Activated CD4-positive, alpha-beta memory T cell treated with anti-CD3 and anti-CD28 coated beads, Interleukin-2, amount 10 ng/mL, durations not matched to agents 7 days and 5 days (primary cell): ENCODE results near the gene CNTN1. TPM values are rescaled to one million over a fixed set of nuclear protein-coding genes. Genes with fewer than 3 reads are reported as not detected.
"Not testable (repeated sequence)": the region's sequence is repeated elsewhere in the genome, so short reads cannot be mapped to it uniquely, and the experiment has no call there.

Experiments used
- CTCF ChIA-PET: fragments of 350-600 bp; sonication (Branson Sonifier 250); formaldehyde crosslinking; loops from one replicate; lab custom pipeline; 2021; ENCODE audit warnings: antibody characterized with exemption, inconsistent platforms; lab: Charles Lee
- POLR2A ChIA-PET: fragments of 350-600 bp; sonication (Branson Sonifier 250); formaldehyde crosslinking; loops from one replicate; lab custom pipeline; 2021; ENCODE audit warnings: antibody characterized with exemption; lab: Charles Lee
- DNase-seq: peaks from one replicate; pipeline ENCODE4 v3.0.0-alpha.2; 2020
- H3K27ac Mint-ChIP-seq: one replicate; pipeline ENCODE4 v1.8.0; 2021; ENCODE audit warnings: mild to moderate bottlenecking, mixed read lengths
- H3K27me3 Mint-ChIP-seq: one replicate; pipeline ENCODE4 v1.8.0; 2021; ENCODE audit warnings: mixed read lengths
- H3K36me3 Mint-ChIP-seq: one replicate; pipeline ENCODE4 v1.8.0; 2021; ENCODE audit warnings: low read depth, mixed read lengths
- H3K4me1 Mint-ChIP-seq: one replicate; pipeline ENCODE4 v1.8.0; 2021; ENCODE audit warnings: mixed read lengths
- H3K4me3 Mint-ChIP-seq: one replicate; pipeline ENCODE4 v1.8.0; 2021; ENCODE audit warnings: mild to moderate bottlenecking, mixed read lengths
- H3K9me3 Mint-ChIP-seq: one replicate; pipeline ENCODE4 v1.8.0; 2021; ENCODE audit warnings: mixed read lengths
- total RNA-seq, 2 experiments: library from RNA; stranded (reverse); gene quantifications; one replicate each; pipeline ENCODE4 v1.2.3, GENCODE V29; 2021

Gene CNTN1
- total RNA-seq, 2 experiments from 2014 or later: not detected

DNA sequence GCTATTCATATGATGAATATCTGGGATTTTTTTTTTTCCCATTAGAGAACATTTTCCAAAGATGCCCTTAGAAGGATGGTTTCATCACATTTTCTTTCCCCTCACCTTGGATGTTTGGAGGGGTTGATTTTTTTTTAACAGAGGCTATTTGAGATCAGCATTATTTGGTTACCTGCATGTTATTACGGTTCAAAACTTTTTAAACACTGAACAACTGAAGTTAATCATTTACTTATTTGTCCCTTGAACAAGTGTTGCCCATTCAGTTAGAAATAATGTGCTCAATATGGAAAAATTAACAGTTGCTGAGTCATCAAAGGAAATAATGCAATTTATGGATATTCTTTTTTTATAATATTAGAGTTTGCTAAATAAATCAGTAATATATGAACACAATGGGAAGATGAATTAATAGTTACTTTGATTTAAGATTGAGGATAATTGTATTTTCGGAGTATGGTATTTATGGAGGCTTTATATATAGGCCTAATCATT lies 26.7 kb downstream of the CNTN1 start:
- ChIA-PET POLR2A (no interaction called here), CTCF (no interaction called here)

DNA sequence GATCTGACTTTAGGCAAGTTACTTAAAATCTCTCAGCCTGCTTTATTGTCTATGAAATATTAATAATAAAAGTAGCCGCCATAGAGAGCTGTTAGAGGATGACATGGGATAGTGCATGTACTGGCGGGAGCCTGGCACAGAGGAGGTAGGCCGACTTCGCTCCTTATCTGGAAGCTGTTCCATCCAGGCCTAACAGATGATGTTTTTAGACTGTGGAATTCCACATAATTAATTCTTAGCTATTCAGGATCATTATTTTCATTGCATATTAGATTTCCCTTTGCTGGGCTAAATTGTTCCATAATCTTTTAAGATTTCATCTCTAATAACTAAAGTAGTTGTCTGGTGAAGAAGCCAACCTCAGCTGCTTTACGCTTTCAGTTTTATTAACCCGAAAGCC lies 30.8 kb downstream of the CNTN1 start:
- Mint-ChIP-seq H3K27me3 (no peaks in the 10 kb centered on the region), H3K4me3 (no peak overlapping the region), H3K27ac (no peak overlapping the region), H3K4me1 (no peaks in the 10 kb centered on the region), H3K9me3 (peaks cover 2% of the 10 kb centered on the region), H3K36me3 (no peaks in the 10 kb centered on the region)
- ChIA-PET POLR2A (no interaction called here), CTCF (no interaction called here)
- DNase-seq: no peak

More for the DNA sequence above, 26.7 kb downstream of the CNTN1 start:
- DNase-seq: no peak
- Mint-ChIP-seq H3K9me3 (peaks cover 2% of the 10 kb centered on the region), H3K36me3 (no peaks in the 10 kb centered on the region), H3K27ac (no peak overlapping the region), H3K4me3 (no peak overlapping the region), H3K27me3 (no peaks in the 10 kb centered on the region), H3K4me1 (no peaks in the 10 kb centered on the region)

DNA sequence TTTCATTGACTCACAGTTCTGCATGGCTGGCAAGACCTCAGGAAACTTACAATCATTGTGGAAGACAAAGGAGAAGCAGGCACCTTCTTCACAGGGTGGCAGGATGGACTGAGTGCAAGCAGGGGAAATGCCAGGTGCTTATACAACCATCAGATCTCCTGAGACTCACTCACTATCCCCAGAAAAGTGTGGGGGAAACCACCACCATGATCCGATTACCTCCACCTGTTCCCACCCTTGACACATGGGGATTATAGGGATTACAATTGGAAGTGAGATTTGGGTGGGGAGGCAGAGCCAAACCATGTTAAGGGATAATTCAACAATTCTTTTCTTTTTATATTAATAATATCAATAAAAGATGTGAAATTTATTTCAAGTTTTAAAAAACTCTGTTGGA lies 34.1 kb downstream of the CNTN1 start:
- Mint-ChIP-seq H3K4me3 (no peak overlapping the region), H3K36me3 (no peaks in the 10 kb centered on the region), H3K9me3 (no peaks in the 10 kb centered on the region), H3K4me1 (no peaks in the 10 kb centered on the region), H3K27ac (no peak overlapping the region), H3K27me3 (no peaks in the 10 kb centered on the region)
- POLR2A ChIA-PET: no interaction called here
- no peak for DNase-seq
- CTCF ChIA-PET: no interaction called here

DNA sequence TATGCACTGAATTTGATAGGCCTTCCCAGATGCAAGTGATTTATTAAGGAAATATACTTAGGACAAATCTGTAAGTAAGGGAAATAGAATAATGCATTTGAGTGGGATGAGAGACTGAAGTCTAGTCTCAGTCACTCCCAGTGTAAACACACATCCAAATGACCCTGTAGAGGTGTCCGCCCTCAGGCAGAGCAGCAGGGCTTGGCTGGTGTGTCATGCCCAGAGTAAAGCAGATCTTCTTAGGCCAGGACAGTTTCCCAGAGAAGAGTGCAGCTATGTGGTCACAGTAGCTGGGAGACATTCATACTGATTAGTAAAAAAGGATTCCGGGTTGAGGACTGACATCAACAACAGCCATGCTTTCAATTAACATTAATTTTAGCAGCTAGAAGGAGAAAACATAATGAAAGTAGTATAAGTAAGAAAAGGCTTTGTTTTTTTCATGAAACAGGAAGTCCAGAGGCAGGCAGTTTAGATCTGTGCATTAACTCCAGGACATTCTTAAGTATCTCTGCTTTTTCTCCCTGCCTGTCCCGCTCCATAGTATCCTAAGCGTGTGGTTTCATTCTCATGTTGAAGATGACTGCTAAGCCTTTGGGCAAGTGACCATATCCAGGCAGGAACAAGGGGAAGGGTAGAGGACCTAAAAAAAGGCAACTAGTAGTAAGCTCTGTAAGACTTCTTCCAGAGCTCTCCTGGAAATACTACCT lies 35.7 kb downstream of the CNTN1 start:
- DNase-seq: no peak
- Mint-ChIP-seq H3K27ac (no peak overlapping the region), H3K4me3 (no peak overlapping the region), H3K27me3 (no peaks in the 10 kb centered on the region), H3K36me3 (no peaks in the 10 kb centered on the region), H3K4me1 (no peaks in the 10 kb centered on the region), H3K9me3 (no peaks in the 10 kb centered on the region)
- CTCF ChIA-PET: no interaction called here
- POLR2A ChIA-PET: no interaction called here

DNA sequence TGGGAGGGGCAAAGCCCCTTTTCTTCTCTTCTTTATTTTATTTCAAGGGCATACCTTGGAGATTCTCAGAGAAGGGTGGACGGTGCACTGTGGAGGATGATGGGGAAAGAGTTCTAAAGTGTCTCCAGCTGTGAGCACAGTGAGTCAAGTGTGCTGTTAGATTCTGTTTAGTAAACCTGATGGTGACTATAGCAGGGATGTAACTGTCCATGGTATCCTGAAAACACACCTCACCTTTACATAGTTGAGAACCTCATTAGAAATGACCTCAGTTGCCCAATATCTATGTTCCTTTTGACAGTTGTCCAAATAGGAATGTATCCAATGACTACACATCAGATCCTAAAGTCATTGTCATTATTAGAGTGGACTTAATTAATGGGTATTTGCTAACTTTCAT lies 38.0 kb downstream of the CNTN1 start:
- ChIA-PET CTCF (no interaction called here), POLR2A (no interaction called here)
- Mint-ChIP-seq H3K27ac (no peak overlapping the region), H3K36me3 (no peaks in the 10 kb centered on the region), H3K4me1 (no peaks in the 10 kb centered on the region), H3K4me3 (no peak overlapping the region), H3K9me3 (no peaks in the 10 kb centered on the region), H3K27me3 (no peaks in the 10 kb centered on the region)
- no peak for DNase-seq

DNA sequence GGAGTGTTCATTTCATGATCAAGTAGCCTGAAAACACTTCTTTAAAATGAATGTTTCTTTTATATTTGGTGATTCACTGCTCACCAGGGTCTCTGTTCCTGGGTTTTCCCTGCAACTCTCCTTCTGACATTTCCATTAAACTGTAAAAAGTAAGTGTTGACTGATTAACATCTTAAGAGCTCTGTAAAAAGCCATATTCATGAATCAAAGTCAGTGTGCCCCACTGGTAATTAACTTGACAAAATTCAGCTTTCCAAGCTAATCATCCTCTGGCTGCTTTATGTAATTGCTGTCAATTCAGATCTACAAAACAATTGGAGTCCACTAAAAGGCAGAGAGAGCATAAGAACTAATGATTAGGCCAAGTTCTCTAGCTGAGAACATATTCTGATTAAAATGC lies 41.6 kb downstream of the CNTN1 start:
- H3K9me3 Mint-ChIP-seq: no peaks in the 10 kb centered on the region
- H3K36me3 Mint-ChIP-seq: no peaks in the 10 kb centered on the region
- H3K27ac Mint-ChIP-seq: no peak overlapping the region
- ChIA-PET CTCF (no interaction called here), POLR2A (no interaction called here)
- no peaks in the 10 kb centered on the region for H3K27me3 Mint-ChIP-seq
- no peak for DNase-seq
- no peak overlapping the region for H3K4me3 Mint-ChIP-seq
- H3K4me1 Mint-ChIP-seq: no peaks in the 10 kb centered on the region

DNA sequence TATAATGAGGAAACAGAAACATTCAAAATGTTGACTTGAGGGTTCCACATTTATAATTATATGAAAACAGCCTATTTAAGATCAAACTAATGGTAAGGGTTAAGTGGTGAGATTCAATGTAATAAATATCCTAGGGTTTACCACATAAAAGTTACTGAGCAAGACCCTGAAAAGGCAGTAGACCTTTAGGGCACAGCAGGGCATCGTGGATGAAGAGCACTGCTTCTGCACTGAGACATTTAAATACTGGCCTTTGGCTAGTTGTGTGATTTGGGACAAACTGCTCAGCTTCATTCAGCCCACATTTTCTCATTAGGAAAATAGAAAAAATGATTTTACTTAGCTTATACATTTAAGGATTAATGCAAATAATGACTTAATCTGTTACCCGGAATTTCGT lies 42.0 kb downstream of the CNTN1 start:
- H3K9me3 Mint-ChIP-seq: no peaks in the 10 kb centered on the region

DNA sequence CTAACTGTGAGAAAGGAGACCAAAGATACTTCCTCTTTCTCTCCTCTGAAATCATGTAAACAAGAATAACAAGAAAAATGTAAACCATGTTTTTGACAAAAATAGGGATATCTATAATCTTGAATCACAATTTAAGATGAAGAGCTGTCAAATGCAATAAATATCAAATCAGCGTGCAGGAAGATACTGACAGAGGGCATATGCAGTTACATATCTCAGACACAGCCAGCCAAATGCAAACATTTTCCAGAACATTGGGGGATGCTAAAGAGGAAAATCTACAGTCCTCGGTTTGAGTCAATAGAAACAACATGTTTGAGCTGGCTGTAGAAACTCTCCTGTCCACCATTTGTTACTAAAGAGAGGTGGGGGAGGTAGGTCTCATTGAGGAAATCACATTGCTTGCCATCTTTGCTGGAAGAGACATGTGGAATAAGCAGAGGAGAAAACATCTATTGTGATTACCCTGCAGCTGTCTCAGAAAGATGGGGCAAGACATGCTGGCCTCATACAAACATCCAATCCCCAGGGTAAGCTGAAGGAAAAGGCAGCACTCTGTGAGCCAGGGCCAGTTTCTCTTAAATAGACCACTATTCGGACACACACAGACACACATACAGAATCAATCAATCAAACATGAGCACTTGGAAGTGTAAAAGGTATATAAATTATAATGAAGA lies 43.5 kb downstream of the CNTN1 start:
- ChIA-PET POLR2A (no interaction called here), CTCF (no interaction called here)
- Mint-ChIP-seq H3K4me3 (no peak overlapping the region), H3K36me3 (no peaks in the 10 kb centered on the region), H3K27me3 (no peaks in the 10 kb centered on the region), H3K9me3 (no peaks in the 10 kb centered on the region), H3K4me1 (no peaks in the 10 kb centered on the region), H3K27ac (no peak overlapping the region)
- DNase-seq: no peak

More for the DNA sequence above, 42.0 kb downstream of the CNTN1 start:
- H3K36me3 Mint-ChIP-seq: no peaks in the 10 kb centered on the region
- H3K4me3 Mint-ChIP-seq: no peak overlapping the region
- H3K27me3 Mint-ChIP-seq: no peaks in the 10 kb centered on the region
- no peaks in the 10 kb centered on the region for H3K4me1 Mint-ChIP-seq
- DNase-seq: no peak
- ChIA-PET CTCF (no interaction called here), POLR2A (no interaction called here)
- H3K27ac Mint-ChIP-seq: no peak overlapping the region

DNA sequence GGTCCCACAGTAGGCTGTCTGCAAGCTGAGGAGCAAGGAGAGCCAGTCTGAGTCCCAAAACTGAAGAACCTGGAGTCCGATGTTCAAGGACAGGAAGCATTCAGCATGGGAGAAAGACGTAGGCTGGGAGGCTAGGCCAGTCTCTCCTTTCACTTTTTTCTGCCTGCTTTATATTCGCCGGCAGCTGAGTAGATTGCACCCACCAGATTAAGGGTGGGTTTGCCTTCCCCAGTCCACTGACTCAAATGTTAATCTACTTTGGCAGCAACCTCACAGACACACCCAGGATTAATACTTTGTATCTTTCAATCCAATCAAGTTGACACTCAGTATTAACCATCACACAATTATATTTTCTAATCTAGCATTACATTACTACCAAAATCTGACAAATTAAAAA lies 45.2 kb downstream of the CNTN1 start:
- H3K9me3 Mint-ChIP-seq, H3K36me3 Mint-ChIP-seq, CTCF ChIA-PET, H3K4me3 Mint-ChIP-seq, POLR2A ChIA-PET, H3K27ac Mint-ChIP-seq, DNase-seq, H3K27me3 Mint-ChIP-seq, H3K4me1 Mint-ChIP-seq: not testable (repeated sequence)

DNA sequence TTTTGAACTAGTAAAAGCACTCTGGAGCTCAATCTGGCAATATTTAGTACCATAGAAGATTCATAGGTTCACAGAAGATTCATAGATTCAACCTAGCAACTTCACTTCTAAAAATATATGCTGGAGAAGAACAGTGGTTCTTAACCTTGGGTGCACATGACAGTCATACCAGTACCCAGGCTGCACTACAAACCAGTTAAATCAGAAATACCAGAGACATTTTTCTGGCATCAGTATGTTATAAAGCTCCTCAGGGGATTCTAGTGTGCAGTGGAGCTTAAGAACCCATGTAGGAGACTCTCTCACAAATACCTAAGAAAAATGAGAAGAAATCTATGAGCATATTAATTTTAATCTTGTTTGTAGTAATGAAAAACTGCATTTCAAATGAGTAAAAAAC lies 46.6 kb downstream of the CNTN1 start:
- no peak for DNase-seq
- H3K36me3 Mint-ChIP-seq: no peaks in the 10 kb centered on the region
- H3K4me3 Mint-ChIP-seq: no peak overlapping the region
- H3K9me3 Mint-ChIP-seq: peaks cover 3% of the 10 kb centered on the region
- POLR2A ChIA-PET: no interaction called here
- CTCF ChIA-PET: no interaction called here
- H3K27ac Mint-ChIP-seq: no peak overlapping the region
- no peaks in the 10 kb centered on the region for H3K27me3 Mint-ChIP-seq
- no peaks in the 10 kb centered on the region for H3K4me1 Mint-ChIP-seq

DNA sequence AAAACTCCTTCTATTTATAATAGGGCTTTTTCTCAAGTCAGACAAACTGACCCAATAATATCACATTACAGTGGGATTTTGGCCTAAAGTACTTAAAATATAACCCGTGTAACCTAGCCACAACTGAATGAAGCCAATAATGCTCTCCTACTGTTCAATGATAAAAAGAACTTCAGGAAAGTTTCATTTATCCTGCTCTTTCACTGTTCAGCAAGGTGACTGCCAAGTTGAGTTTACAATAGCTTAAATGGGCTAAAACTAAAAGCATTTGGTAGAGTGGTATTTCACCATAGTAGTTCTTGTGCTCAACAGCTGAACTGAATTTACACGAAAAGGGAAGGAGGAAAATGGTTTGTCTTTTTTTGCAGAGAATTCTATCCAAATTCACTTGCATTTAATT lies 49.8 kb downstream of the CNTN1 start:
- ChIA-PET POLR2A (no interaction called here), CTCF (no interaction called here)
- no peak for DNase-seq
- H3K4me1 Mint-ChIP-seq: no peaks in the 10 kb centered on the region
- H3K4me3 Mint-ChIP-seq: no peak overlapping the region
- no peak overlapping the region for H3K27ac Mint-ChIP-seq
- no peaks in the 10 kb centered on the region for H3K36me3 Mint-ChIP-seq
- H3K27me3 Mint-ChIP-seq: no peaks in the 10 kb centered on the region
- H3K9me3 Mint-ChIP-seq: peaks cover 3% of the 10 kb centered on the region

DNA sequence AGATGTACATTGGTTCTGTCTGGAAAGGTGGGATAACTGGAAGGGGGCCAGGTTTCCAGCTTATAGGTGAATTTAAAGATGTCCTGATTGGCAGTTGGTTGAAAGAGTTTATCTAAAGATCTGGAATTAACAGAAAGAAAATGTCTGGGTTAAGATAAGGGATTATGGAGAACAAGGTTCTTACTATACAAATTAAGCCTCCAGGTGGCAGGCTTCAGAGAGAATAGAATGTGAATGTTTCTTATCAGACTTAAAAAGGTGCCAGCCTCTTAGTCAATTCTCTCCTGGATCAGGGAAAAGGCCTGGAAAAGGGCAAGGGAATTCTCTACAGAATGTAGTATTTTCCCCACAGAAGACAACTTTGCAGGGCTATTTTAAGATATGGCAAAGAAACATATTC lies 53.1 kb downstream of the CNTN1 start:
- Mint-ChIP-seq H3K27me3 (no peaks in the 10 kb centered on the region), H3K9me3 (peaks cover 3% of the 10 kb centered on the region), H3K4me3 (no peak overlapping the region), H3K36me3 (no peaks in the 10 kb centered on the region), H3K27ac (no peak overlapping the region), H3K4me1 (no peaks in the 10 kb centered on the region)
- CTCF ChIA-PET: no interaction called here
- DNase-seq: no peak
- POLR2A ChIA-PET: no interaction called here

DNA sequence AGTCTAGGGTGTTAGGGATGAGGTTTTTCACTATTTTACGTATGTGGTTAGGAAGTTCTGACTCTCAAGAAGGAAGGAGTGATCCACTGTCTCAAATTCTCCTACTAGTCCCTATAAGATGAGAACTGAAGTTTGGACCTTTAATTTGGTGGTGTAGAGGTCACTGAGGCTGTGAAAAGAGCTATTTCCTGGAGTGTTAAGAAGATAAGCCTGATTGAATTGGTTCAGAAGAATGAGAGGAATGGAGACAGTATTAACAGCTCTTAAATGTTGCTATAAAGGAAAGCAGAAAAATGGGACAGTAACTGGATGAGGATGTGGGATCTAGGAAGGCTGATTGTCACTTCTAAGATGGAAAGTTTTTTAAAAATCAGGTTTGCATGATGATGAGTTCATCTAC lies 57.6 kb downstream of the CNTN1 start:
- Mint-ChIP-seq H3K27me3 (no peaks in the 10 kb centered on the region), H3K9me3 (no peaks in the 10 kb centered on the region), H3K36me3 (no peaks in the 10 kb centered on the region), H3K27ac (no peak overlapping the region), H3K4me3 (no peak overlapping the region), H3K4me1 (no peaks in the 10 kb centered on the region)
- DNase-seq: no peak
- ChIA-PET CTCF (no interaction called here), POLR2A (no interaction called here)

DNA sequence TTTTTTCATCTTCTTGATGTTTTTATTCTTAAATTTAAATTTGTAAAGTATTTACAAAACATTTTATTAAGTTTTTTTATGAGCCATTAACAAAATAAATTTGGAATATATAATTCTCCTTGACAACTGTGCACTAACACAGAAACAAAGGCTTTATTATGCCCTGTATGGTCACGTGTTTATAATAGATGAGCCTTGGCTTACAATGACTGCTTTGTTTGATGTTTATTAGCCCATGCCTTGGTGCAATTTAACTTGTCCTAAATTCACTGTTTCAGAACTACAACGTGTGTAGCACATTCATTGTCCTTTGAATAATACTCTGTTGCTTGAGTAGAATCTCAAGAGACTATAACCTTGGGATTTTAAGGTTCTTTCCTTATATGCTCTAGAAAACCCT lies 59.8 kb downstream of the CNTN1 start:
- Mint-ChIP-seq H3K36me3 (no peaks in the 10 kb centered on the region), H3K4me3 (no peak overlapping the region), H3K4me1 (no peaks in the 10 kb centered on the region), H3K27ac (no peak overlapping the region), H3K27me3 (no peaks in the 10 kb centered on the region), H3K9me3 (no peaks in the 10 kb centered on the region)
- ChIA-PET CTCF (no interaction called here), POLR2A (no interaction called here)
- no peak for DNase-seq
